Measurements from ENCODE around the gene IFT74.

GRCh38 chr9:27085456-27085855 lies 129.2 kb downstream of the IFT74 start:
- no peak for TF ChIP-seq CTCF (conservative IDR thresholded peaks at IDR 0.05 in 1 of 2, IDR thresholded peaks at IDR 0.05 in 1 of 2; ENCODE audit: low read depth in 1 of 2, low read length in 2 of 2)
- no peak for TF ChIP-seq EZH2 (IDR thresholded peaks at IDR 0.05; ENCODE audit: low read length, missing control alignments)
